GM18520 (cell line): Measurements from ENCODE around the gene COMP.
"Not testable (repeated sequence)": the region's sequence is repeated elsewhere in the genome, so short reads cannot be mapped to it uniquely, and the experiment has no call there.

ENCODE experiments used
- ATAC-seq: cut with Tn5 transposase; IDR thresholded peaks from one replicate; pipeline ENCODE4 v1.9.1; 2021; ENCODE audit not compliant: unreplicated experiment

COMP gene

DNA sequence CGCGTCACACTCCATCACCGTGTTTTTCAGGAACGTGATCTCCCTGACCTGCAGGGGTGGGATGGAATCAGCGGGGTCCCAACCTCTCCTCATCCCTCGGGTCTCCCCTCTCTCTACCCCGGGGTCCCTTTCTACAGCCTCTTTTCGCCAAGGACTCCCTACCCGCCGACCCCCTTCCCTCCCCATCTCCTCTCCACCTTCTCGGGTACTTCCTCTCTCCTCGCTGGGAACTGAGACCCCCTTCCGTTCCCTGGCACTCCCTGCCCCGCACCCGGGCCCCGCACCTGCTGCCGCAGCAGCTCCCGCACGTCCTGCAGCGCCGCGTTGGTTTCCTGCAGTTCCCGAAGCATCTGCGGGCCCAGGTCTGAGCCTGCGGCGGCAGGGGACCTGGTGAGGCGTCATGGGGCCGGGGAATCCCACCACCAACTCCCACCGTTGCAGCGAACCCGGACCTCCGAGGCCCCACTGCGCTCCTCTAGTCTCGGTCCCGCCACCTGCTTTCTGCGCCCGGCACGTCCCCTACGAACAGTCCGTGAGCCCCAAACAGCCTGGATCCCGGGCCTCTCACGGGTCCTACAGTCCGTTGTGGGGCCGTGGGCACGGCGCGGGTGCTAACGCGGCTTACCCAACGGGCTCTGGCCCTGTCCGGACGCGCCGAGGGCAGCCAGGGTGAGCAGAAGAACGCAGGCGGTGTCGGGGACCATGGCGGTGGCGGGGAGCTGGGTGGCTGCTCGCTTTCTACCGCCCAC lies at the start of gene COMP:
TSS of gene COMP (minus strand) at position 740 of the 749 bp plus-strand sequence. CDS start at position 704, 36 bp downstream.
- no peak for ATAC-seq

DNA sequence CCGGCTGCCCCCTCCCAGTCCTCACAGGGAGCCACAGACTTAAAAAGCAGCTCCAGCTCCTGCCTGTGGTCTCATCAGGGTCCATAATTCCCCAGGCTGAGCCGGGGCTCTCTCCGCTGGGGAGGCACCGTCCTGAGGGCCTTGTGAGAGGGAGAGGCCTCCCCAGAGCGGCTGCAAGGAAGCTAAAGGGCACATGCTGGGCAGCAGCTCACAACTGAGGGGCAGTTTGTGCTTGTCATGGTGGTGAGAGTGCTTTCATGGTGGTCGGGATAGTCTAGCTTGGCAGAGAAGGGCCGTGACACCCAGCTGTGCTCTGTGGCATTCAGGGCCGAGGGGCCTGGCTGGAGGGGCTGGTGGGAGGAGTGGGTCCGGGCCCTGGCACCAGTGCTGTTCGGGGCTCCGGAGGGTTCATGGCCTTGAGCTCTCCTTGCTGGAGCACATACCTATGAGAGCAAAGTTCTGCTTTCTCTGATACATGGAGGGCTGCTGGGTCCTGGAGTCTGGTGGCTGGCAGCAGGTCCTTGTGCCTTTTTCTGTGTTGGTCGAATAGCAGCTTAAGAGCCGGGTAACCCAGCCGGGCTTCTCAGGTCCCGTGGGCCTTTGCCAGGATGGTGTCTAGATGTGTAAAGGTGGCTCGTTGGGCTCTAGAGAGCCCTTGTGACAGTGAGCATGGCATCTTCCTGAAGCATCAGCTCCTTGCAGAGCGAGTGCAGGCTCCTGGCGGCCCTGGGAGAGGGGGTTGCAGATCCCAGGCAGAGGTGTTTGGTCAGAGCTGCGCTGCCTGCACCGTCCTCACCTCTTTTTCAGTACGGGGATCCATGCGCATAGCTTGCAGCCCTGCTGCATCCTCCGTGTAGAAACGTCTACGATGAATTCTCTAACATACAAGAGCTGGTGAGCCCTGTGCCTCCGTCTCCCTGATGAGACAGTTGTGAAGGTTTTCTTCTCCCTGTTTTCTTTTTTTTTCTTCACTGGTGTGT lies 49.5 kb upstream of the COMP start:
- ATAC-seq, result no peak

DNA sequence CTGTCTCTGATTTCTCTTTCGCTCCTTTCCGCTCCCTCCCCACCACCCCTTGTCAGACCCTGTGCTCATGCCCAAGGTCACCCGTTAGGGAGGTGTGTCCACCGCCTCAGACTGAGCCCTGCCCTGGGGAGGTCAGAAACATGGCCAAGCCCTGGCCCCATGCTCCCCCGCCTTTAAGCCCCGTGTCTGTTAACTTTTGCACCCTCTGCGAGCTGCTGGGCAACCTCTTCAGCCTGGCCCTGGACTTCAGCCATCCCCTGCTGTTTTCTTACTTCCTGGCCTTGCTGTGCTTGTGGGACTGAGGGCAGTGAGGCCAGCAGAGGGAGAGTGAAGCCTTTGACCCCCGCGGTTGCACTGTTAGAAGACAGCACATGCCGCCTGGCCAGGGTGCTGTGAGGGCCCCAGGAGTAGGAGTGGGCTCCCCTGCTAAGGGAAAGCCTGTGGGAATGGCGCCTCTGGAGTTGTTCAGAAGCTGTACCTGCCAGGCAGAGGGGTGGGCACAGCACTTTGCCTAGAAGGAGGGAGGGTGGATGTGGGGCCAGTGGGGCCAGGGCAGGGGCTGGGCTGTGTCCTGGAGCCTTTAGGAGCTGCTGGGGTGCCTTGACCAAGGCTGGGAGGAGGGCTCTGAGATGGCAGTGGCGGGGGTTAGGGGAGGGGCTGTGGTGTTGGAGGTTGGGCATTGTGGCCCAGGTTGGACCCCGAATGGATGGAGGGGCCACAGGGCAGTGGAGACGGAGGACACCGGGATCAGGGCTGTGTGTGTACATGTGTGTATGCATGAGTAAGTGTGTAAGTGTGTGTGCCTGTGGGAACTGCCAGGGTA lies 48.6 kb upstream of the COMP start:
- no peak for ATAC-seq

DNA sequence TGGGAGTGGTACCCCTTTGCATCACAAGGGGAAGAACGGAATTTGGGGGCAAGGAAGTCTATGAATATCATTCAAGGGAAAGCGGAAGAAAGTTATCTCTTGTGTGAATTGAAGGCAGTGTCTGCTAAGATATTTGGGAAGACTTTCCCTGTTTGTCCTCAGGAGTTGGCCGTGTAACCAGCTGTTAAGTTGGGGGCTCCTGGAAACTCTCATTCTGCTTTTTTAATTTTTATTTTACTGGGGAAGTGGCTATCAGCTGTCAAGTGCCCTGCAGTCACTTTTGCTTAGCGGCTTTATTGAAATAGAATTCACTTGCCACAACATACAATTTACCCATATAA lies 43.5 kb upstream of the COMP start:
- ATAC-seq, result no peak

DNA sequence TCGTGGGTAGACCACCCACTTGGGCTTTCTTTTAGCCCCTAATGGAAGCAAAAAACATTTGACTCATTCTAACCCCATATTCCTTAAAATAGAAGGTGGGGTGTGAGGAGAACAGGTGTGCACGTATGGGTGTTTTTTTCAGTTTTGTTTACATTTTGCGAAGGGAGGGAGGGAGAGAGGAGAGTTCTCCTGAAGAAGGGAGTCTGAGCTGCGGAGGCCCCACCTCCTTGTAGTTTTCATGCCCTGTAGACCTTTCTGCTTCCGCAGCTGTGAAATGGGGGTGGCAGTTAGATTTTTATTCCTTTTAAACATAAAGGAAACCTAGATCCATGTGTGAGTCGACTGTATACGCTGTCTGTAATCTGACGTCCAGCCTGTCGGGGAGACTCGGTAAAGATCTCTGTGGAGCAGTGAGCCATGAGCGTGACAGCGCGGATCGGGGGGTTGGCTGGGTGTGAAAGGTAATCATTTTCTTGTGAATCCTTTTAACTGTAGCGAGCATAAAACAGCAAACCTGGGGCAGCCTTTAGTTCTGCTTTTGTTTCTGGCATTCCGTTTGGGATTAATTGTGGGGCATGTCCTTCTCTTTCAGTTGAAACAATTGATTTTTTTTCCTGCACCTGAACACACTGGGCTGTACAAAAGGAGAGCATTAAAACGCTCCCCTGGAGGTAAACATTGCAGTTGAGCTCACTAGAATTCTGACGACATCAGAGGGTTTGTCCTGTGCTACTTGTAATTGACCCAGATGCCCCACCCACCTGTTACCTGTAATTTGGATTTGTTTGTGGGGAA lies 42.9 kb upstream of the COMP start:
- ATAC-seq, result no peak

DNA sequence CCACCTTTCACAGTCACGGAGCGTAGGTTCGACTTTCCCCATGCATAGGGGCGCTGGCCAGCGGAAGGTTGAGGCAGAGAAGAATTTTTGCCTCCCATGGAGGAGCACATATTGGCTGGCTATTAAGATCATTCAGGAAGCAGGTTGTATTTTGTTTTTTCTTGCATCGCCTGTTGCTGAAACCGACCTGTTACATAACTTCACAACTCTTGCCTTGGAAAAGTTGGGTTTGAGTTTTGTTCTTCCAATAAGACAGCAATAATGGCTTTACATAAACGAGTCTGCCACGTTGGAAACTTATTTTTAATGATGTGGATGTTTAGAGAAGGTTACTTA lies 42.0 kb upstream of the COMP start:
- ATAC-seq, result no peak

DNA sequence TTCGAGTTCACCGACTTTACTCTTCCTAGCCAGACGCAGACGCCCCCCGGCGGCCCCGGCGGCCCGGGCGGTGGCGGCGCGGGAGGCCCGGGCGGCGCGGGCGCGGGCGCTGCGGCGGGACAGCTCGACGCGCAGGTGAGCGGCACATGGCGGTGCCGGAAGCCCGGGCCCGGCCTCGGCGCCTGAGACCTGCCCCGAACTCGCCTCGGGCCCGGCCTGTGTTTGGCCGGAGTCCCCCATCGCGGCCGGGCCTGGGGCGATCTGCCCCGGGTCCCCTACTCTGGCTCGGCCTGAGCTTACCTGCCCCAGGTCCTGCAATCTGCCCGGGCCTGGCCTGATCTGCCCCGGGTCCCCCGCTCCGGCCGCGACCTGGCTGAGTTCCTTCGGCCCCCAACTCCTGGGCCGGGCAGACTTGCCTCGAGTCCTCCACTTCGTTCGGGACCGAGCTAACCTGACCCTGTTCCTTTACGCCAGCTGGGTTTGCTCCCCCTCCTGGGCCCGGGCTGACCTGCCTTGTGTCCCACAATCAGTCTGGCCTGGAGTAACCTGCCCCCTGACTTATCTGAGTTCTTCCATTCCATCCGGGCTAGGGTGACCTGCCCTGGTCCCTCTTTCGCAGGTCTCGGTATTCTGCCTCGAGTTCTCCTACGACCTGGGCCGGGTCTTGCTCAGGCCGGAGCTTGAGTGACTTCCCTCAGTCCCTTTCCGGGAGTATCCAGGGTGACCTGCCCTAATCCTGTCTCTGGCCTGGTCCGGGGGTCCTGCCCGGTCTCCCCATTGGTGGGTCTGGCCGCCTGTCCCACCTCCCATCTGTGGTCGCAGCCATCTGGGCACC lies 41.4 kb upstream of the COMP start:
- no peak for ATAC-seq

DNA sequence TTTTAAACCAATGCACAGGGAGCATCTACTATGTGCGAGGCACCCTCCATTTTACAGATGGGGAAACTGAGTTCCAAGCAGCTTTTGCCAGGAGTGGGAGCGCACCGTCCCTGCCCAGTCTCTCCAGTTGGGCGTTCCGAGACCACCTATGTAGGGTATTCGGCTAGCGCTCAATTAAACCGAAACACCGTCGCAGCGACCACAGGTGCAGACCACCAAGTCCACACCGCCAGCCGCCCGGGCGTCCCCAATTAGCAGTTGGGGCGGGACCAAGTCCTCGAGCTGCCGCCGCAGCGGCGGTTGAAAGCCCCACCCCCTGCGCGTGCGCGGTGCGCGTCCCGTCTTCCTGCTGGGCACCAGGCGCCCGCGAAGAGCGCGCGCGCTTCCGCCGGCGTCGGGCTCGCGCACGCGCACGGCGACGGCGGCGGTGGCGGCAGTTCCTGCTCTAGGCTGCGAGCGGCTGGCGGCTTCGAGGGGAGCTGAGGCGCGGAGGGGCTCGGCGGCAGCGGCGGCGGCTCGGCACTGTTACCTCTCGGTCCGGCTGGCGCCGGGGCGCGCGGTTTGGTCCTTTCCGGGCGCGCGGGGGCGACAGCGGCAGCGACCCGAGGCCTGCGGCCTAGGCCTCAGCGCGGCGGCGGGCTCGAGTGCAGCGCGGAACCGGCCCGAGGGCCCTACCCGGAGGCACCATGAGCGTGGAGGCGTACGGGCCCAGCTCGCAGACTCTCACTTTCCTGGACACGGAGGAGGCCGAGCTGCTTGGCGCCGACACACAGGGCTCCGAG lies 40.6 kb upstream of the COMP start, which contains the start of gene UPF1:
TSS of gene UPF1 (plus strand) at position 436 of the 782 bp plus-strand sequence. CDS start at position 687, 251 bp downstream.
- ATAC-seq, result peak; percentile 63

DNA sequence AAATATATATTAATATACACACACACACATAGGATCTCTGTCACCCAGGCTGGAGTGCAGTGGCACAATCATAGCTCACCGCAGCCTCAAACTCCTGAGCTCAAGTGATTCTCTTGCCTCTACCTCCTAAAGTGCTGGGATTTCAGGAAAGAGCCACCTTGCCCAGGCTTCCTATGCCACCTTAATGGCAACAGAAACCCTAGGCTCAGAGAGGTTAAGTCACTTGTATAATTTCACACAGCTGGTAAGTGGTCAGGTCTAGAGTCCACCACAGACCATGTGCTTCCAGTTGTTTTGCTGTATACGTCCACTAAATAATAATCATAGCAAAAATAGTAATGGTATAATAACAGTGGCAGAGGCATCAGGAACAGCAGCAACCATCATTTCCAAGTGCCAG lies 39.4 kb upstream of the COMP start:
- no peak for ATAC-seq

DNA sequence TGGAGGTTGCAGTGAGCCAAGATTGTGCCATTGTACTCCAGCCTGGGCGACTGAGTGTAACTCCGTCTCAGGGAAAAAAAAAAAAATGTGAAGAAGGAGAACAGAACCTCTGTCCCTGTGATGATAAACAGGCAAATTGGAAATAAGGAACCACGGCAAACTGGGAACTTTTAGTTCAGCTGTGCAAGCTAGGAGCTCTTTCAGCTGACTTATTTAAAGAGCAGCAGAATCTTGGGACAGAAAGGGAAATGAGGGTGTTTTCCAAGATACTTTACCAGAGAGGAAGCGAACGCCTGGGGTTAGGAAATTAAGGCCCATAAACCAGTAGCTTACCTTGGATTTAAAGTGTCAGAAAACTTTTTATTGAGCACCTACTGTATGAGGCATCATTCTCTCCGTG lies 37.7 kb upstream of the COMP start:
- no peak for ATAC-seq

DNA sequence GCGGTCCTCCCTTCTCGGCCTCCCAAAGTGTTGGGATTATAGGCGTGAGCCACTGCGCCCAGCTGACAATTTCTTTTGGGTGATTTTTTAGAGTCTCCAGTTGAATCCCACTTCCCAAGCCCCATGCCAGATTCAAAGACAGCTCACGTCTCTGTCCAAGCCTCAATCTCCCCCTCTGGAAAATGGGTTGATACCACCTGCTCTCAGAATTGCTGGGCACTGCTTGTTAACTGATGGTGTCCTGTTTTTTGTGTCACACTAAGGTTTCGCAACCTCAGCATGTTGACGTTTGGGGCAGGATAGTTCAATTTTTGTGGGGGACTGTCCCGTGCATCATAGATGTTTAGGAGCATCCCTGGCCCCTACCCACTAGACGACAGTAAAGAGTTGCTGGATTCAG lies 26.5 kb upstream of the COMP start:
- ATAC-seq, result no peak

DNA sequence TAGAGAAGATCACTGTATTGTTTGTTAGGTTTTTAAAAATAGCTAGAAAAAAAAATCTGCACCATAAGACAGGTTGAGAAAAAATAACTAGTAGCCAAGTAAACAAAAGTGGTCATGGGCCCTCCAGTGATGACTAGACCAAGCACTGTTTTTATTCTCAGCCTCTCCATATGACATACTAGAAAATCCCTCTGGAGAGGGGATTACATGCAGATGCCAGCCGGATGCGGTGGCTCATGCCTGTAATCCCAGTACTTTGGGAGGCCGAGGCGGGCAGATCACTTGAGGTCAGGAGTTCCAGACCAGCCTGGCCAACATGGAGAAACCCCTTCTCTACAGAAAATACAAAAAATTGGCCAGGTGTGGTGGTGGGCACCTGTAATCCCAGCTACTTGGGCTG lies 25.5 kb upstream of the COMP start:
- not testable (repeated sequence) for ATAC-seq

DNA sequence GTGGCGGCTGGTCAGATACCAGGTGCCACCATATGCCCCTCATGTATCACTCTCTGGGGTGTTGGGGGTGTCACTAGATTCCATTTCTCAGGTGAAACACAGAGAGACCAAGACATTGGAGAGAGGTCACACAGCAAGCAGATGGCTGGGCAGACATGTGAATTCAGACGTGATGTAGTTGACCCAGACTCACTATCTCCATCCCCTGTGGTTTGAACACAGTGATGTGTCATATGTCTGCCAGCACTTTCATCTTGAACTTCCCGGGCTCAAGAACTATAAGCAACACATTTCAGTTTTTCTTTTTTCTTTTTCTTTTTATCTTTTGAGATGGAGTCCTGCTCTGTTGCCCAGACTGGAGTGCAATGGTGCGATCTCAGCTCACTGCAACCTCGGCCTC lies 24.6 kb upstream of the COMP start:
- no peak for ATAC-seq

DNA sequence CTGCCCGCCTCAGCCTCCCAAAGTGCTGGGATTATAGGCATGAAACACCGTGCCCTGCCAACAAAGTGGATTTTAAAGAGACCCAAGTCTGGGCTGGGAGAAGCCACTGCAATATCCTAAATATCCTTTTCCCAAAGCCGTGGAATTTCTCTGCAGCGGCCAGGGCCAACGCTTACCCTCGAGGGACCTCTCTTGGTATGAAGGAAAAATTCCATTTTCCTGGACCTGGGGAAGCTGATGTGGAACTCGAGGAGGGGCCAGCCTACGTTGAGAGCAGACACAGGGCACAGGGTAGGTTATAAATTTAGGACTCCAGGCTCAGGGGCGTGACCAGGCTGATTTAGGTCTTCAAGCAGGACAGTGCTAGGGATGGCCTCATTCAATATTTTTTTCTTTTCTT lies 23.0 kb upstream of the COMP start:
- ATAC-seq, result no peak

DNA sequence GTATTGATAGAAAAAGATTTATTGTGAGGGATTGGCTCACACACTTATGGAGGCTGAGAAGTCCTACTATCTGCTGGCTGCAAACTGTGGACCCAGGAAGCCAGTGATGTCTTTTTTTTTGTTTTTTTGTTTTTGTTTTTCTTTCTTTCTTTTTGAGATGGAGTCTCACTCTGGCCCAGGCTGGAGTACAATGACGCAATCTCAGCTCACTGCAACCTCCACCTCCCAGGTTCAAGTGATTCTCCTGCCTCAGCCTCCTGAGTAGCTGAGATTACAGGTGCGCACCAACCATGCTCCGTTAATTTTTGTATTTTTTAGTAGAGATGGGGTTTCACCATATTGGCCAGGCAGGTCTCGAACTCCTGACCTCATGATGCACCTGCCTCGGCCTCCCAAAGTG lies 20.5 kb upstream of the COMP start:
- not testable (repeated sequence) for ATAC-seq

DNA sequence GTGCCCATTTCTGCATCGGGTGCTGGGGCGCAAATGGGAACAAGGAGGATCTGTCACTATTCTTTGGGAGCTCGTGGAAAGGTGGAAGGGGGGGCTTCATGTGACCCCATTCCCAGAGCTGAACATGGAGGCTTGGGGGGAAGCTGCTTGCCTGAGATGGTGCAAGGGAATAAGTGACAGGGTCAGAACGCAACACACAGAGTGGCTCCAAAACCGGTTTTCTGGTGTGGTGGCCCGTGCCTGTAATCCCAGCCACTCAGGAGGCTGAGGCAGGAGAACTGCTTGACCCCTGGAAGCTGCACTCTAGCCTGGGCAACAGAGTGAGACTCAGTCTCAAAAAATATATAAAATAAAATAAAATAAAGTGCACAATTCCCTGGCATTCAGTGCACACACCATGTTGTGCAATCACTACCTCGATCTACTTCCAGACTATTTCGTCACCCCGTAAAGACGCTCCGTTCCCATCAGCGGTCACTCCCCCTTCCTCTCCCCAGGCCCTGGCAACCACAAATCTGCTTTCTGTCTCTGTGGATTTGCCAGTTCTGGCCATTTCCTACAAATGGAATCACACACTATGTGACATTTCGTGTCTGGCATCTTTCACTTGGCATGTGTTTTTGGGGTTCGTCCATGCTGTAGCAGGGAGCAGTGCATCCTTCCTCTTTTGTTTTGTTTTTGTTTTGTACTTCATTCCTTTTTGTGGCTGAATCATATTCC lies 18.2 kb upstream of the COMP start:
- ATAC-seq, result no peak

DNA sequence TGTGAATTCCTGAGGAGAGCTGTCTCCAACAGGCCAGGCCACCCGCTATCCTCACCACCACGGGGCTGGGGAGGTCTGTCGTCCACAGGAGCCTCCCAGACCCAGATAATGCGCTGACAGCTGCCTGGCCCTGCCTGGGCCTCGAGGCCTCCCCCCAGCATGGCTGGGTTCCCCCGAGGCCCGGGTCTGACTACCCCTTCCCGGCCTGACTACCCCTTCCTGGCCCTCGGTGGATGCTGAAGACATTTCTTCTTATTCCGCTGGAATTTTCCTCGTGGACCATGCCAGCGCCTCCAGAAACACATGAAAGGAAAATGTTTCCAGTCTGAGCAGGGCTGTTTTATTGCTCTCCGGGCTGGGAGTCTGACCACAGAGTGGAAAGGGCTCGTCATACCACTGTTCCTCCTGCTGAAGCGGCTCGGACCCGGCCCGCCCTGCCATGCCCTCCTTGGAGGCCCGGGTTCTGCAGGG lies 16.8 kb upstream of the COMP start:
- no peak for ATAC-seq

DNA sequence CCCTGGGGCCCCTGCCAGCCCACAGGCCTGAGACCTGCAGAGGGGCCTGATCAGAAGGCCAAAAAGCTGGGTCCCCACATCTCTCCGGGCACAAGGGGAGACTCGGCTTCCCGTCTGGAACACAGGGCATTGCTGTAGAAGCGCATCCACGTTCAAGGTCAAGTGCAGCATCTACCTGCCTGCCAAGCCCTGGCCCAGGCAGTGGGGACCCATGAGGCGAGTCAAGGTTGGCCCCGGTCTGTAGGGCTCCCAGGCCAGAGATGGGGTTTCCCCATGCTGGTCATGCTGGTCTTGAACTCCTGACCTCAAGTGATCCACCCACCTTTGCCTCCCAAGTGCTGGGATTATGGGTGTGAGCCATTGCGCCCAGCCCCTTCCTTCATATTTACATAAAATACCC lies 13.5 kb upstream of the COMP start:
- ATAC-seq, result no peak
